ENCODE results near the gene DHX32. TPM values are rescaled to one million over a fixed set of nuclear protein-coding genes. Genes with fewer than 3 reads are reported as not detected.
"Not testable (repeated sequence)": the region's sequence is repeated elsewhere in the genome, so short reads cannot be mapped to it uniquely, and the experiment has no call there.

DHX32 gene
- polyA plus RNA-seq, 1 donor from 2014 or later, result 25.2 TPM

DNA sequence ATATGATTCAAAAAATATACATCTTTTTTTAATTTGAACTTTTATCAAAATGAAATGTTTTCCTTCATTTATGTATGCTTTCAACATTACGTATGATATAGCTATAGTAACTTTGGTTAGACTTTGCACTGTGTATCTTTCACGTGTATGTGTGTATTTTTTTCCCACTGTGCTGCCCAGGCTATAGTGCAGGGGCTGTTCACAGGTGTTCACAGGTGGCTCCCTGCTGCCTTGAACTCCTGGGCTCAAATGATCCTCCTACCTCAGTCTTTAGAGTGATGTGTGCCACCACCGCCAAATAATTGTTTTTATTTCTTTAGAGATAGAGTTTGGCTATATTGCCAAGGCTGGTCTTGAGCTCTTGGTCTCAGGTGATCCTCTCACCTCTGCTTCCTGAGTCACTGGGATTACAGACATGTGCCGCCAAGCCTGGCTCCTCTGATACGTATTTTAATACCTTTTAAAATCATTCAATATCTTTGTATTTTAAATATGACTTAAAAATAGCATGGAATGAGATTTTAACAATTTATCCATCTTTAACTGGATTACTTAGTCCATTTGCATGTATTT lies 44.3 kb upstream of the DHX32 start:
- H3F3A ChIP-seq (ENCODE audit: insufficient read depth, low read length, poor library complexity, severe bottlenecking), result no peaks in the 10 kb centered on the region
- H3K9me3 ChIP-seq (ENCODE audit: low read length), result no peaks in the 10 kb centered on the region
- H3K79me2 ChIP-seq (replicated peaks; ENCODE audit: insufficient read depth, low read length), result no peaks in the 10 kb centered on the region
- H3K4me3 ChIP-seq (ENCODE audit: low read length), result no peak overlapping the region
- H4K20me1 ChIP-seq (ENCODE audit: insufficient read depth), result no peaks in the 10 kb centered on the region
- no peaks in the 10 kb centered on the region for H3K9me2 ChIP-seq (ENCODE audit: insufficient read depth, low read length)
- no peak overlapping the region for H3K9ac ChIP-seq (ENCODE audit: low read length)
- TF ChIP-seq MXI1 (conservative IDR thresholded peaks at IDR 0.05; ENCODE audit: poor library complexity, severe bottlenecking) (no peak), TAF1 (IDR thresholded peaks at IDR 0.05; ENCODE audit: low read depth) (no peak), POLR2AphosphoS5 (IDR thresholded peaks at IDR 0.05) (no peak), EP300 (conservative IDR thresholded peaks at IDR 0.05; ENCODE audit: poor library complexity, severe bottlenecking) (no peak), SMC3 (conservative IDR thresholded peaks at IDR 0.05; ENCODE audit: poor library complexity) (no peak), RAD21 (conservative IDR thresholded peaks at IDR 0.05) (no peak), EZH2 (IDR thresholded peaks at IDR 0.05; ENCODE audit: borderline replicate concordance, insufficient read depth, low read length, poor library complexity, severe bottlenecking) (no peak)
- TF ChIP-seq, protein P1, sequence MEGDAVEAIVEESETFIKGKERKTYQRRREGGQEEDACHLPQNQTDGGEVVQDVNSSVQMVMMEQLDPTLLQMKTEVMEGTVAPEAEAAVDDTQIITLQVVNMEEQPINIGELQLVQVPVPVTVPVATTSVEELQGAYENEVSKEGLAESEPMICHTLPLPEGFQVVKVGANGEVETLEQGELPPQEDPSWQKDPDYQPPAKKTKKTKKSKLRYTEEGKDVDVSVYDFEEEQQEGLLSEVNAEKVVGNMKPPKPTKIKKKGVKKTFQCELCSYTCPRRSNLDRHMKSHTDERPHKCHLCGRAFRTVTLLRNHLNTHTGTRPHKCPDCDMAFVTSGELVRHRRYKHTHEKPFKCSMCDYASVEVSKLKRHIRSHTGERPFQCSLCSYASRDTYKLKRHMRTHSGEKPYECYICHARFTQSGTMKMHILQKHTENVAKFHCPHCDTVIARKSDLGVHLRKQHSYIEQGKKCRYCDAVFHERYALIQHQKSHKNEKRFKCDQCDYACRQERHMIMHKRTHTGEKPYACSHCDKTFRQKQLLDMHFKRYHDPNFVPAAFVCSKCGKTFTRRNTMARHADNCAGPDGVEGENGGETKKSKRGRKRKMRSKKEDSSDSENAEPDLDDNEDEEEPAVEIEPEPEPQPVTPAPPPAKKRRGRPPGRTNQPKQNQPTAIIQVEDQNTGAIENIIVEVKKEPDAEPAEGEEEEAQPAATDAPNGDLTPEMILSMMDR (IDR thresholded peaks at IDR 0.05; ENCODE audit: poor library complexity, severe bottlenecking), result no peak
- no peak overlapping the region for H3K4me2 ChIP-seq (ENCODE audit: low read length)
- H3K36me3 ChIP-seq (ENCODE audit: insufficient read depth, low read length), result no peaks in the 10 kb centered on the region
- no peak overlapping the region for H2AFZ ChIP-seq (ENCODE audit: low read depth, low read length)
- H3K27me3 ChIP-seq (ENCODE audit: insufficient read depth, low read depth, low read length), result no peaks in the 10 kb centered on the region
- H3K27ac ChIP-seq (ENCODE audit: low read length), result no peak overlapping the region

DNA sequence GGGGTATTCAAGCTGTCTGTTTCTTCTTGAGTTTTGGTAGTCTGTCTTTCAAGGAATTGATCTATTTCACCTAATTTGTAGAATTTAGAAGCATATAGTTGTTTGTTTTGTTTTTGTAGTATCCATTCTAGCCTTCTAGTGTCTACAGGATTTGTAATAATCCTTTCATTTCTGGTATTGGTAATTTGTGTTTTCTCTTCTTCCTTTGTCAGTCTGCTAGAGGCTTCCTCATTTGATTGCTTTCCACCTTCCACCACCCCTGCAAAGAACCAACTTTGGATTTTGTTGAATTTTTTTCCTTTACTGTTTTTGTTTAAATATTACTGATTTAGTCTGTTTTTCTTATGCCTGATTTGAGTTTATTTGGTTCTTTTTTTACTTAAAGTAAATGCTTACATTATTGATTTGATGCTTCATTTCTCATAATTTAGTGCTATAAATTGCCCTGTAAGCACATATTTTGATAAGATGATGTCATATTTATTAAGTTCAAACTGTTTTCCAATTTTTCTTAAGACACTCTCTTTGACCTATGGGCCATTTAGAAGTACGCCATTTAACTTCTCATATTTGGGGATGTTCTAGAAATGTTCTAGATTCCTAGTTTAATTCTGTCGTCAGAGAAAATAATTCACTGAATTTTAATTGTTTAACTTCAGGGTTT lies 40.7 kb upstream of the DHX32 start:
- H3K9me2 ChIP-seq (ENCODE audit: insufficient read depth, low read length); H3K9me3 ChIP-seq (ENCODE audit: low read length); H3K79me2 ChIP-seq (replicated peaks; ENCODE audit: insufficient read depth, low read length); H3K27me3 ChIP-seq (ENCODE audit: insufficient read depth, low read depth, low read length); H3K4me2 ChIP-seq (ENCODE audit: low read length); H3K36me3 ChIP-seq (ENCODE audit: insufficient read depth, low read length); H3K27ac ChIP-seq (ENCODE audit: low read length); H4K20me1 ChIP-seq (ENCODE audit: insufficient read depth); H3K4me3 ChIP-seq (ENCODE audit: low read length); H3F3A ChIP-seq (ENCODE audit: insufficient read depth, low read length, poor library complexity, severe bottlenecking); H2AFZ ChIP-seq (ENCODE audit: low read depth, low read length); H3K9ac ChIP-seq (ENCODE audit: low read length): not testable (repeated sequence)

DNA sequence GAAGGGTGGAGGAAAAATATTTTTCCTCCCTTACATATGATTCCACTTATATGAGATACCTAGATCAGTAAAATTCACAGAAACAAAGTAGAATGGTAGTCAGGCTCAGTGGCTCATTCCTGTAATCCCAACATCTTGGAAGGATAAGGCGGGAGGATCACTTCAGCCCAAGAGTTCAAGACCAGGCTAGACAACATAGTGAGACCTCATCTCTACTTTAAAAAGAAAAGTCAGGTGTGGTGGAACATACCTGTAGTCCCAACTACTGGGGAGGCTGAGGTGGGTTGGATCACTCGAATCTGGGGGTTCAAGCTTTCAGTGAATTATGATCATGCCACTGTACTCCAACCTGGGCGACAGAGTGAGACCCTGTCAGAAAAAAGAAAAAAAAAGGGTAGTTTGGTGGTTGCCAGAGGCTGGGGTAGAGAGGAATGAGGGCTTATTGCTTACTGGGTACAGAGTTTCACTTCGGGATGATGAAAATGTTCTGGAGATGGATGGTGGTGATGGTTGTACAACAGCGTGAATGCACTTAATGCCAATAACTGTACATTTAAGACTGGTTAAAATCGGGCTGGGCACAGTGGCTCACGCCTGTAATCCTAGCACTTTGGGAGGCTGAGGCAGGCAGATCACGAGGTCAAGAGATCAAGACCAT lies 36.7 kb upstream of the DHX32 start:
- H3K9ac ChIP-seq (ENCODE audit: low read length); H3K36me3 ChIP-seq (ENCODE audit: insufficient read depth, low read length); H3K4me2 ChIP-seq (ENCODE audit: low read length); H3K4me3 ChIP-seq (ENCODE audit: low read length); H3K9me3 ChIP-seq (ENCODE audit: low read length); H3K27ac ChIP-seq (ENCODE audit: low read length); H3F3A ChIP-seq (ENCODE audit: insufficient read depth, low read length, poor library complexity, severe bottlenecking); H2AFZ ChIP-seq (ENCODE audit: low read depth, low read length); H3K27me3 ChIP-seq (ENCODE audit: insufficient read depth, low read depth, low read length); H3K9me2 ChIP-seq (ENCODE audit: insufficient read depth, low read length); H4K20me1 ChIP-seq (ENCODE audit: insufficient read depth); H3K79me2 ChIP-seq (replicated peaks; ENCODE audit: insufficient read depth, low read length): not testable (repeated sequence)
